ENCODE measurements around the gene DDAH1. TPM values are rescaled to one million over a fixed set of nuclear protein-coding genes. Genes with fewer than 3 reads are reported as not detected.

The DDAH1 gene
- total and polyA plus RNA-seq, 12 donors = 2.4 to 84.5 (median 58.4) TPM

GRCh38 chr1:85444381-85444780 is 20.6 kb downstream of the DDAH1 start:
- 76 to 94% (median 83%) methylated on average over 1 of the region's 1 CpG for WGBS, 4 donors
- Histone ChIP-seq H3K36me3 (replicated peaks in 1 of 2) (no peaks in the 10 kb centered on the region), H3K4me1 (replicated peaks in 1 of 2) (peaks cover 5 to 9% of the 10 kb centered on the region in 2 donors), H3K4me3 (no peak overlapping the region), H3K27me3 (no peaks in the 10 kb centered on the region), H3K27ac (no peak overlapping the region), H3K9me3 (replicated peaks in 1 of 3) (no peaks in the 10 kb centered on the region)
- intact Hi-C loops (cut with DNase I) = no loop called here
- DNase-seq = no peak
- no peak for TF ChIP-seq POLR2A (IDR thresholded peaks at IDR 0.05)
- no peak for TF ChIP-seq CTCF (IDR thresholded peaks at IDR 0.05)

GRCh38 chr1:85440612-85441011 is 24.3 kb downstream of the DDAH1 start:
- no peaks in the 10 kb centered on the region for H3K27me3 ChIP-seq
- DNase-seq = no peak
- TF ChIP-seq CTCF (IDR thresholded peaks at IDR 0.05) = no peak
- no peak for TF ChIP-seq POLR2A (IDR thresholded peaks at IDR 0.05)
- H3K4me1 ChIP-seq (replicated peaks in 1 of 2) = no peaks in the 10 kb centered on the region
- H3K4me3 ChIP-seq = no peak overlapping the region
- H3K27ac ChIP-seq = peak overlapping the region in 1 of 5 donors; percentile 46
- H3K9me3 ChIP-seq (replicated peaks in 1 of 3) = no peaks in the 10 kb centered on the region
- 23 to 46% (median 35%) methylated on average over 3 of the region's 3 CpGs for WGBS, 4 donors
- intact Hi-C loops (cut with DNase I) = no loop called here
- no peaks in the 10 kb centered on the region for H3K36me3 ChIP-seq (replicated peaks in 1 of 2)

GRCh38 chr1:85438353-85438752 is 26.6 kb downstream of the DDAH1 start:
- H3K9me3 ChIP-seq (replicated peaks in 1 of 3) = no peaks in the 10 kb centered on the region
- no peaks in the 10 kb centered on the region for H3K27me3 ChIP-seq
- no peaks in the 10 kb centered on the region for H3K36me3 ChIP-seq (replicated peaks in 1 of 2)

GRCh38 chr1:85437139-85437538 is 27.8 kb downstream of the DDAH1 start:
- no peak overlapping the region for H3K4me3 ChIP-seq
- intact Hi-C loops (cut with DNase I) = no loop called here
- H3K4me1 ChIP-seq (replicated peaks in 1 of 2) = no peaks in the 10 kb centered on the region
- no peak overlapping the region for H3K27ac ChIP-seq
- no peaks in the 10 kb centered on the region for H3K36me3 ChIP-seq (replicated peaks in 1 of 2)
- DNase-seq = no peak
- TF ChIP-seq POLR2A (IDR thresholded peaks at IDR 0.05) (no peak), CTCF (IDR thresholded peaks at IDR 0.05) (no peak)
- no peaks in the 10 kb centered on the region for H3K27me3 ChIP-seq
- WGBS, 4 donors = 94 to 99% (median 94%) methylated on average over 3 of the region's 3 CpGs
- H3K9me3 ChIP-seq (replicated peaks in 1 of 3) = no peaks in the 10 kb centered on the region

More at GRCh38 chr1:85438353-85438752, 26.6 kb downstream of the DDAH1 start:
- DNase-seq = peak in 2 of 7 donors; percentile 23 to 41
- peak overlapping the region in 1 of 5 donors; percentile 51 for H3K27ac ChIP-seq
- 51 to 63% (median 57%) methylated on average over 2 of the region's 2 CpGs for WGBS, 4 donors
- H3K4me1 ChIP-seq (replicated peaks in 1 of 2) = no peaks in the 10 kb centered on the region
- no peak overlapping the region for H3K4me3 ChIP-seq
- intact Hi-C loops (cut with DNase I) = no loop called here
- TF ChIP-seq CTCF (IDR thresholded peaks at IDR 0.05) (no peak), POLR2A (IDR thresholded peaks at IDR 0.05) (no peak)
